HepG2 (cell line): ENCODE results near the gene PLEKHG5. TPM values are rescaled to one million over a fixed set of nuclear protein-coding genes. Genes with fewer than 3 reads are reported as not detected.

Source experiments
- ATAC-seq: fragments of 200-7000 bp; cut with Tn5 transposase; 3 replicates; pipeline ENCODE4 v1.9.1; 2020; ENCODE audit warnings: mild to moderate bottlenecking, moderate library complexity
- BruUV-seq: library from RNA; stranded (reverse); fragments of 400-500 nt; replicated peaks from 2 replicates; lab custom pipeline; 2021; lab: Mats Ljungman, UMichigan
- CTCF ChIA-PET: fragments of 300-600 bp; formaldehyde crosslinking; extraction: SDS; loops from one replicate; lab custom pipeline; 2021; ENCODE audit warnings: low total read pairs, inconsistent platforms, low intra/inter-chr PET ratio; lab: Yijun Ruan, JAX
- POLR2A ChIA-PET: fragments of 350-600 bp; sonication (Branson Sonifier 250); formaldehyde crosslinking; loops from one replicate; lab custom pipeline; 2020; ENCODE audit warnings: antibody characterized with exemption, inconsistent platforms; lab: Yijun Ruan, JAX
- DNase-seq: peaks from one replicate; pipeline ENCODE4 v3.0.0-alpha.2; 2015; ENCODE audit warnings: low spot score
- FAIRE-seq: peaks from 3 replicates; lab custom pipeline; 2011; peaks lifted over from hg19 to GRCh38; lab: Jason Lieb, UNC
- H2AFZ ChIP-seq: one replicate; pipeline ENCODE4 v1.6.1; 2011; ENCODE audit warnings: low read length, inconsistent platforms
- H3K27ac ChIP-seq: fragments of 300-600 bp; 3 replicates; pipeline ENCODE4 v1.8.0; 2011; ENCODE audit warnings: mixed run types, mild to moderate bottlenecking, mixed read lengths, low read length, inconsistent platforms; ENCODE audit not compliant: insufficient read depth; ENCODE audit errors: extremely low read length
- H3K27me3 ChIP-seq, 2 experiments: fragments of 200-600 bp in 1 of 2; 2 replicates in 1 of 2; 3 replicates in 1 of 2; pipeline versions ENCODE4 v1.6.0 to v1.8.0; 2011; ENCODE audit warnings: low read length in 2 of 2, mild to moderate bottlenecking in 2 of 2, moderate library complexity in 2 of 2, inconsistent platforms in 1 of 2; ENCODE audit not compliant: insufficient read depth in 2 of 2, control insufficient read depth in 1 of 2
- H3K36me3 ChIP-seq, 2 experiments: fragments of 200-600 bp in 1 of 2; replicated peaks in 1 of 2; 2 replicates in 1 of 2; 3 replicates in 1 of 2; pipeline versions ENCODE4 v1.5.1 to v1.8.0; 2011; ENCODE audit warnings: low read length in 2 of 2, inconsistent platforms in 1 of 2; ENCODE audit not compliant: insufficient read depth in 2 of 2, control insufficient read depth in 1 of 2
- H3K4me1 ChIP-seq: 2 replicates; pipeline ENCODE4 v1.5.1; 2012; ENCODE audit warnings: low read length, inconsistent platforms; ENCODE audit not compliant: insufficient read depth
- H3K4me2 ChIP-seq: 2 replicates; pipeline ENCODE4 v1.6.0; 2011; ENCODE audit warnings: low read depth, low read length, inconsistent platforms
- H3K4me3 ChIP-seq, 3 experiments: fragments of 200-600 bp in 1 of 3; sonication (generic), shearing (Covaris generic) in 1 of 3; replicated peaks in 1 of 3; 2 replicates each; pipeline ENCODE4 v1.5.1; 2011 to 2016; ENCODE audit warnings: low read length in 3 of 3, inconsistent platforms in 2 of 3, low read depth in 2 of 3, mild to moderate bottlenecking in 2 of 3, control low read depth in 1 of 3, mixed read lengths in 1 of 3; ENCODE audit not compliant: insufficient read depth in 1 of 3
- H3K79me2 ChIP-seq: one replicate; pipeline ENCODE4 v1.6.1; 2011; ENCODE audit warnings: low read length, inconsistent platforms; ENCODE audit not compliant: insufficient read depth
- H3K9ac ChIP-seq: 2 replicates; pipeline ENCODE4 v1.6.0; 2011; ENCODE audit warnings: mild to moderate bottlenecking, low read depth, low read length, inconsistent platforms; ENCODE audit not compliant: insufficient read depth
- H3K9me3 ChIP-seq: 2 replicates; pipeline ENCODE4 v1.5.1; 2012; ENCODE audit warnings: mild to moderate bottlenecking, low read length
- H4K20me1 ChIP-seq: 2 replicates; pipeline ENCODE4 v1.6.0; 2011; ENCODE audit warnings: inconsistent platforms, mild to moderate bottlenecking, low read length, moderate library complexity; ENCODE audit not compliant: insufficient read depth
- ZNF232 ChIP-seq: sonication (generic); formaldehyde crosslinking; IDR thresholded peaks from 2 replicates; pipeline ENCODE4 v1.4.0; 2020; ENCODE audit warnings: missing genetic modification reagents, borderline replicate concordance
- ZNF407 ChIP-seq: sonication (generic); formaldehyde crosslinking; IDR thresholded peaks from one replicate; pipeline ENCODE4 v1.5.1; 2020; ENCODE audit warnings: mild to moderate bottlenecking, missing genetic modification reagents; ENCODE audit errors: not compliant biosample characterization
- WGBS: methylation state at CpG from one replicate; pipeline ENCODE4 v1.1.6; 2017; ENCODE audit warnings: low lambda C conversion rate; 5-methylcytosine and 5-hydroxymethylcytosine counted together
- in situ Hi-C: cut with HindIII; loops from 2 replicates; pipeline ENCODE4 v1.10.0; 2017; ENCODE audit warnings: low pct_unique_long_range_greater_than_20kb; ENCODE audit not compliant: extremely low pct_ligation_motif_present
- intact Hi-C: fragments of 100-400 bp; cut with micrococcal nuclease; formaldehyde crosslinking; loops from one replicate; pipeline ENCODE4 v1.10.0; 2022; ENCODE audit not compliant: unreplicated experiment
- polyA plus RNA-seq, 8 experiments: library from polyadenylated mRNA; depleted of rRNA in 3 of 8; stranded (reverse) in 7 of 8; unstranded in 1 of 8; fragments of >200 nt; fragmentation: Illumina TruSeq in 4 of 8; extraction: Trizol in 4 of 8; gene quantifications; 2 replicates each; pipeline versions ENCODE4 v1.2.1 to v1.2.3, GENCODE V29; 2011 to 2016; ENCODE audit warnings: low read depth in 4 of 8, missing spikeins in 1 of 8, mixed read lengths in 1 of 8; ENCODE audit not compliant: insufficient read depth in 1 of 8
- total RNA-seq, 5 experiments: library from RNA; depleted of rRNA; stranded (reverse); fragments of >200 nt; fragmentation: Illumina TruSeq; extraction: Trizol; gene quantifications; 2 replicates each; pipeline ENCODE4 v1.2.3, GENCODE V29; 2016; ENCODE audit warnings: low read depth in 1 of 5
- TF ChIP-seq, protein P1 (sequence below): sonication (generic); formaldehyde crosslinking; IDR thresholded peaks from 2 replicates; pipeline ENCODE4 v1.5.1; 2020; ENCODE audit warnings: missing genetic modification reagents, mild to moderate bottlenecking, borderline replicate concordance

The PLEKHG5 gene
- total and polyA plus RNA-seq, 2 of the 13 experiments (the other 11 are each of a cell fraction or from before 2014, with no cell fraction given): 1.9 to 3.5 TPM

- WGBS: over 99% methylated on average over 58 of the region's 115 CpGs
- Histone ChIP-seq H3K36me3 (peaks cover 11 to 19% of the 10 kb centered on the region in 2 experiments; a peak in 3 of 5 replicates), H3K27me3 (no peaks in the 10 kb centered on the region), H3K4me2 (no peak overlapping the region), H4K20me1 (peaks cover 20% of the 10 kb centered on the region; the same call in 1 of the 2 replicates), H3K79me2 (peaks cover 12% of the 10 kb centered on the region), H3K9ac (no peak overlapping the region), H3K27ac (no peak overlapping the region), H2AFZ (no peak overlapping the region), H3K9me3 (no peaks in the 10 kb centered on the region), H3K4me3 (no peak overlapping the region), H3K4me1 (peaks cover 28% of the 10 kb centered on the region)
- intact Hi-C loops: no loop called here
- POLR2A ChIA-PET: no interaction called here
- CTCF ChIA-PET: no interaction called here
- DNase-seq (no peak), FAIRE-seq (no peak), ATAC-seq (no peak)
- BruUV-seq: no TSS peak
- in situ Hi-C loops: no loop called here
- TF ChIP-seq, protein P1, sequence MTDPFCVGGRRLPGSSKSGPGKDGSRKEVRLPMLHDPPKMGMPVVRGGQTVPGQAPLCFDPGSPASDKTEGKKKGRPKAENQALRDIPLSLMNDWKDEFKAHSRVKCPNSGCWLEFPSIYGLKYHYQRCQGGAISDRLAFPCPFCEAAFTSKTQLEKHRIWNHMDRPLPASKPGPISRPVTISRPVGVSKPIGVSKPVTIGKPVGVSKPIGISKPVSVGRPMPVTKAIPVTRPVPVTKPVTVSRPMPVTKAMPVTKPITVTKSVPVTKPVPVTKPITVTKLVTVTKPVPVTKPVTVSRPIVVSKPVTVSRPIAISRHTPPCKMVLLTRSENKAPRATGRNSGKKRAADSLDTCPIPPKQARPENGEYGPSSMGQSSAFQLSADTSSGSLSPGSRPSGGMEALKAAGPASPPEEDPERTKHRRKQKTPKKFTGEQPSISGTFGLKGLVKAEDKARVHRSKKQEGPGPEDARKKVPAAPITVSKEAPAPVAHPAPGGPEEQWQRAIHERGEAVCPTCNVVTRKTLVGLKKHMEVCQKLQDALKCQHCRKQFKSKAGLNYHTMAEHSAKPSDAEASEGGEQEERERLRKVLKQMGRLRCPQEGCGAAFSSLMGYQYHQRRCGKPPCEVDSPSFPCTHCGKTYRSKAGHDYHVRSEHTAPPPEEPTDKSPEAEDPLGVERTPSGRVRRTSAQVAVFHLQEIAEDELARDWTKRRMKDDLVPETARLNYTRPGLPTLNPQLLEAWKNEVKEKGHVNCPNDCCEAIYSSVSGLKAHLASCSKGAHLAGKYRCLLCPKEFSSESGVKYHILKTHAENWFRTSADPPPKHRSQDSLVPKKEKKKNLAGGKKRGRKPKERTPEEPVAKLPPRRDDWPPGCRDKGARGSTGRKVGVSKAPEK (CRISPR knock-in tag): no peak
- TF ChIP-seq ZNF232 (CRISPR knock-in tag) (no peak), ZNF407 (CRISPR knock-in tag) (no peak)
Measured at GRCh38 chr1:6454856-6455751, 36.4 kb downstream of the PLEKHG5 start.
